C4-2B (cell line): ENCODE data around the gene FCN2.

ENCODE experiments used
- CTCF ChIP-seq: fragments of 450-650 bp; conservative IDR thresholded peaks from 2 replicates; pipeline ENCODE4 v1.5.1; 2017; ENCODE audit warnings: mild to moderate bottlenecking
- ZFX ChIP-seq: fragments of 450-650 bp; IDR thresholded peaks from 2 replicates; pipeline ENCODE4 v1.6.1; 2017

- no peak for TF ChIP-seq CTCF
- TF ChIP-seq ZFX: no peak
Measured at GRCh38 chr9:134846187-134846586, 34.4 kb upstream of the FCN2 start.
